Endodermal cell (in vitro differentiated cells): ENCODE data around the gene SREBF2. TPM values are rescaled to one million over a fixed set of nuclear protein-coding genes. Genes with fewer than 3 reads are reported as not detected.

Experiments used
- DNase-seq: peaks from one replicate; pipeline ENCODE4 v3.0.0-alpha.2; 2017
- H3K27ac ChIP-seq: 2 replicates; pipeline ENCODE4 v1.5.1; 2013; ENCODE audit warnings: mild to moderate bottlenecking, low read depth, low read length, moderate library complexity
- H3K27me3 ChIP-seq: 2 replicates; pipeline ENCODE4 v1.6.1; 2013; ENCODE audit warnings: mild to moderate bottlenecking, low read length, moderate library complexity; ENCODE audit not compliant: insufficient read depth, control insufficient read depth, poor library complexity, severe bottlenecking
- H3K36me3 ChIP-seq: 2 replicates; pipeline ENCODE4 v1.7.0; 2013; ENCODE audit warnings: mild to moderate bottlenecking, low read length, moderate library complexity; ENCODE audit not compliant: control insufficient read depth, insufficient read depth
- H3K4me1 ChIP-seq: one replicate; pipeline ENCODE4 v1.7.0; 2013; ENCODE audit warnings: low read length; ENCODE audit not compliant: control insufficient read depth, insufficient read depth
- H3K4me3 ChIP-seq: 2 replicates; pipeline ENCODE4 v1.5.1; 2013; ENCODE audit warnings: mild to moderate bottlenecking, low read length, moderate library complexity
- H3K9ac ChIP-seq: 2 replicates; pipeline ENCODE4 v1.6.1; 2013; ENCODE audit warnings: mild to moderate bottlenecking, low read length, moderate library complexity; ENCODE audit not compliant: poor library complexity, severe bottlenecking; ENCODE audit errors: extremely low read depth
- H3K9me3 ChIP-seq: 2 replicates; pipeline ENCODE4 v1.6.1; 2013; ENCODE audit warnings: mild to moderate bottlenecking, low read length, moderate library complexity; ENCODE audit not compliant: control insufficient read depth
- H3K27ac Mint-ChIP-seq: 2 replicates; pipeline ENCODE4 v1.8.0; 2020; ENCODE audit warnings: mixed read lengths
- H3K27me3 Mint-ChIP-seq: 2 replicates; pipeline ENCODE4 v1.8.0; 2021; ENCODE audit warnings: mild to moderate bottlenecking, mixed read lengths; ENCODE audit not compliant: insufficient read depth
- H3K36me3 Mint-ChIP-seq: 2 replicates; pipeline ENCODE4 v1.8.0; 2020; ENCODE audit warnings: low read depth, mixed read lengths
- H3K4me1 Mint-ChIP-seq: 2 replicates; pipeline ENCODE4 v1.8.0; 2020; ENCODE audit warnings: mixed read lengths
- H3K4me3 Mint-ChIP-seq: 2 replicates; pipeline ENCODE4 v1.8.0; 2020; ENCODE audit warnings: mild to moderate bottlenecking, moderate library complexity, mixed read lengths
- H3K9me3 Mint-ChIP-seq: 2 replicates; pipeline ENCODE4 v1.8.0; 2020; ENCODE audit warnings: mild to moderate bottlenecking, mixed read lengths
- CTCF ChIP-seq: fragments of 200-600 bp; sonication (generic); conservative IDR thresholded peaks from 2 replicates; pipeline ENCODE4 v1.5.0; 2021; ENCODE audit warnings: antibody characterized with exemption, mild to moderate bottlenecking
- WGBS, 2 experiments: methylation state at CpG; one replicate each; pipeline versions ENCODE4 v1.1.5 to v1.1.7; 2013; ENCODE audit warnings: missing lambda C conversion rate in 2 of 2, mixed read lengths in 1 of 2; ENCODE audit not compliant: insufficient coverage in 1 of 2, insufficient read length in 1 of 2; 5-methylcytosine and 5-hydroxymethylcytosine counted together
- total RNA-seq, 2 donors: library from RNA; stranded (reverse); fragmentation: NEBNext Ultra II Directional in 1 of 2; extraction: Animal tissue kit (Norgen Biotek cat#: 25700) in 1 of 2; gene quantifications; 2 replicates in 1 of 2; 3 replicates in 1 of 2; pipeline ENCODE4 v1.2.1, GENCODE V29; 2021

SREBF2 gene
- total RNA-seq, 2 donors from 2014 or later = 125 to 135 TPM

GRCh38 chr22:41845380-41846267, 12.7 kb downstream of the SREBF2 start:
- Mint-ChIP-seq H3K4me1 (peaks cover 49% of the 10 kb centered on the region), H3K27ac (peak overlapping the region; percentile 93), H3K4me3 (peak overlapping the region; percentile 38), H3K36me3 (peaks cover 22% of the 10 kb centered on the region), H3K9me3 (no peaks in the 10 kb centered on the region), H3K27me3 (no peaks in the 10 kb centered on the region)
- Histone ChIP-seq H3K27me3 (no peaks in the 10 kb centered on the region), H3K9ac (peak overlapping the region; percentile 28), H3K4me3 (peak overlapping the region; percentile 30), H3K9me3 (no peaks in the 10 kb centered on the region), H3K4me1 (peaks cover 27% of the 10 kb centered on the region), H3K27ac (peak overlapping the region; percentile 14), H3K36me3 (peaks cover 34% of the 10 kb centered on the region)
- DNase-seq = peak; percentile 66
- no peak for TF ChIP-seq CTCF
- WGBS, 2 experiments = 53 to 65% methylated on average over 3 to 4 of the region's 4 CpGs

- H3K4me3 ChIP-seq = peak overlapping the region; percentile 30
- Mint-ChIP-seq H3K4me3 (peak overlapping the region; percentile 38), H3K36me3 (peaks cover 24% of the 10 kb centered on the region), H3K4me1 (peaks cover 42% of the 10 kb centered on the region), H3K27me3 (no peaks in the 10 kb centered on the region), H3K27ac (peak overlapping the region; percentile 93), H3K9me3 (no peaks in the 10 kb centered on the region)
- DNase-seq = peak; percentile 70
- H3K9ac ChIP-seq = peak overlapping the region; percentile 28
- 68 to 81% methylated on average over 5 to 10 of the region's 10 CpGs for WGBS, 2 experiments
- H3K27ac ChIP-seq = peak overlapping the region; percentile 16
- no peaks in the 10 kb centered on the region for H3K27me3 ChIP-seq
- peaks cover 21% of the 10 kb centered on the region for H3K4me1 ChIP-seq
- peaks cover 26% of the 10 kb centered on the region for H3K36me3 ChIP-seq
- TF ChIP-seq CTCF = no peak
- H3K9me3 ChIP-seq = no peaks in the 10 kb centered on the region
These were observed 13.5 kb downstream of the SREBF2 start for GRCh38 chr22:41846268-41846987.

GRCh38 chr22:41847300-41847699, 14.4 kb downstream of the SREBF2 start:
- Mint-ChIP-seq H3K36me3 (peaks cover 22% of the 10 kb centered on the region), H3K27ac (peak overlapping the region; percentile 8), H3K9me3 (no peaks in the 10 kb centered on the region), H3K4me3 (no peak overlapping the region), H3K27me3 (no peaks in the 10 kb centered on the region), H3K4me1 (peaks cover 42% of the 10 kb centered on the region)
- Histone ChIP-seq H3K4me1 (peaks cover 21% of the 10 kb centered on the region), H3K9ac (no peak overlapping the region), H3K27me3 (no peaks in the 10 kb centered on the region), H3K27ac (no peak overlapping the region), H3K4me3 (no peak overlapping the region), H3K9me3 (no peaks in the 10 kb centered on the region), H3K36me3 (peaks cover 19% of the 10 kb centered on the region)
- no peak for DNase-seq
- 89 to 90% methylated on average over 1 to 2 of the region's 2 CpGs for WGBS, 2 experiments
- TF ChIP-seq CTCF = no peak
